Effector CD4-positive, alpha-beta T cell (primary cell): Measurements from ENCODE around the gene BNIP1.

Experiments used
- DNase-seq: peaks from one replicate; pipeline ENCODE4 v3.0.0-alpha.2; 2020

The BNIP1 gene

DNA sequence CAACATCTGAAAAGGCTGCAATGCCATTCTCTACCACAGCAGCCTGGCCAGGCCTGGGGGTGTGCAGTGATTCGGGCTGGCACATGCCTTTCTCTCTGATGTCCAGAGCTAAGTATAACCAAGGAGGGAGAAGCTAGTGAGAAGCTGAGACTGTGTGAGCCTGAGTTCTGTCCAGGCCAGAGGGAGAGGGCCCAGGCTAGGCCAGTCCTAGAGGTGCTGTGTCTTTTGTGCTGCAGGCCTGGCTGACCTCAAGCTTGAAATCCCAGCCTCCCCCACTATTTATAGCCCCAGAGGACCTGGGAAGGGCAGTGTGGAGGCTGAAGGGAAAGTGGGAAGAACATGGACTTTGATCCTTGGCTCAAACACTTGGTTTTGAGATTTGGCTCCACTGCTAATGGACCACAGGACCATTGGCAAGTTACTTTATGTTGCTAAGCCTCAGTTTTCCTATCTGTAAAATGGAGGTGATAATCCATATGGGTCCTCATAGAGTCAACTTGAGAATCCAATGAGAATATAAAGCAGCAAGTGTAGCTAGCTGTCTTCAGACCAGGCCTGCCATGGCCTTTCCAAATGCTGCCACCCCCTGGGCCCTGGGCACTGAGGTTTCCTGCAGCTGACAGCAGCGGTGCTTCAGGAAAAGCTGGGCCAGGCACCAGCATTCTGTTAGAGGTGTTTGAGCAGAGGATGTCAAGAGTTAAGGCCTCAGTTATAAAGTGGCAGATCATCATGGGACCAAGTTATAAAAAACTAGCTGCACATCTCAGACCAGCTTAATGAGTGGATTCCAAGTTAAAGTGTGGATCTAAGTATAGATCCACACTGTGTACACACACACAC lies 21.1 kb downstream of the BNIP1 start:
- no peak for DNase-seq

- no peak for DNase-seq
Observed at GRCh38 chr5:173172166-173172565, 27.8 kb downstream of the BNIP1 start.

- no peak for DNase-seq
Observed at GRCh38 chr5:173175523-173175922, 31.2 kb downstream of the BNIP1 start.

DNA sequence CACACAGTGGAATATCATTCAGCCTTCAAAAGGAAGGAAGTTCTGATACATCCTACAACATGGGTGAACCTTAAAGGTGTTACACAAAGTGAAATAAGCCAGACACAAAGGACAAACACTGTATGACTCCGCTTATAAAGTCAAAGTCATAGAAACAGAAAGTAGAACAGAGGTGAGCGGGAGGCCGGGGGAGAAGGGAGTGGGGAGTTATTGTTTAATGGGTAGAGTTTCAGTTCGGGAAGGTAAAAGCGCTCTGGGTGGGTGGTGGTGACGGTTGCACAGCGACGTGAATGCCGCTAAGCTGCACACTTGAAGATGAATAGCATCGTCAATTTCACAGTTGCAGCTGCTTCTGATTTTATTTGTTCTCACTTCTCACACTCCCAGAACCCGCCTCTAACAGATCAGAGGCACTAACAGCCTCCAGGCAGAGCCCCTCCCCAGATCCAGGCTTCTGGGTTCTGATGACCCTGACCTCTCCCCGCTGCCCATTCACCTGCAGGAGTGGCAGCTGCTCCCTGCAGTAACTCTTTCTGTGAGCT lies 34.1 kb downstream of the BNIP1 start:
- DNase-seq: no peak

- no peak for DNase-seq
Observed at GRCh38 chr5:173180331-173180730, 36.0 kb downstream of the BNIP1 start.

DNA sequence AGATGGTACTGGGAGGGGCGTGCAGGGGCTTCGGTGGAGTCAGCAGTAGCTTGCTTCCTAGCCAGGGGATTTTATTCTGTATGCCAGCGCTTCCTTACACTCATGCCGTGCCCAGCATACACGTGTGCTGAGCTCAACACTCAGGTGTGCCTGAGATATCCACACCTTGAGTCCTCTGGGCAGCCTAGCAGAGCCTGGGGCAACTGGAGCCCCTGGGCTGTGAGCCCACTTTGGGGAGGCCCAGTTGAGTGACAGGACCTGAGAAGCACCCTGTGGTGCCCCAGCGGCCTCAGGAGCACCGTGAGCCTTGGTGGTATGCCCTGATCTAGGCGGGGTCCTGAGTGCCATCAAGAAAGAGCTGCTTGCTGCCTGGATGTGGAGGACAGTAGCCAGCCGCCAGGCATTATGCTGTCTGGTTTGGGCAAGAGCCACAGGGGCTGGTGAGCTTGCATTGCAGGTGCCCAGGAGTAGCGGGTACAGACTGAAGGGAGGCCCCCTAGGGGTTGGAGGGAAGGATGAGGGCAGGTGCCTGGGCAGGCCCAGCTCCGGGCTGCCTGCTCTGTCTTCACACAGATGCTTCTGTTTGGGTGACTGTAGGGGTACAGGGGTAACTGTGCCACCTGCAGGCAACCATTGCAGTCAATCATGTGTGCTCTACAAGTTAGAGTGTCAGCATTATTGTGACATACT lies 42.9 kb downstream of the BNIP1 start:
- no peak for DNase-seq

DNA sequence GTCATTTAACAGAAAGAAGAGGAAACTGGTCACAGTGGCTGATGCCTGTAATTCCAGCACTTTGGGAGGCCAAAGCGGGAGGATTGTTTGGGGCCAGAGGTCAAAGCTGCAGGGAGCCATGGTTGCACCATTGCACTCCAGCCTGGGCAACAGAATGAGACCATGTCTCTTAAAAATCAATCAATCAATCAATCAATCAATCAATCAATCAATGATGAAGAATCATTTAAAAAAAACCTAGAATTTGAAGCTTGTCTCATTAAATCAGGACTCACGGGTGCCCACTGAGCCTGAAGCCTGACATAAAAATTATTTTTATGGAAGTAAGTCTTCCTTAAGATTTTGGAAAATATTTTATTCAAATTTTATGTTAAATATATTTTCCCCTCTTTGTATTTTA lies 43.9 kb downstream of the BNIP1 start:
- no peak for DNase-seq

DNA sequence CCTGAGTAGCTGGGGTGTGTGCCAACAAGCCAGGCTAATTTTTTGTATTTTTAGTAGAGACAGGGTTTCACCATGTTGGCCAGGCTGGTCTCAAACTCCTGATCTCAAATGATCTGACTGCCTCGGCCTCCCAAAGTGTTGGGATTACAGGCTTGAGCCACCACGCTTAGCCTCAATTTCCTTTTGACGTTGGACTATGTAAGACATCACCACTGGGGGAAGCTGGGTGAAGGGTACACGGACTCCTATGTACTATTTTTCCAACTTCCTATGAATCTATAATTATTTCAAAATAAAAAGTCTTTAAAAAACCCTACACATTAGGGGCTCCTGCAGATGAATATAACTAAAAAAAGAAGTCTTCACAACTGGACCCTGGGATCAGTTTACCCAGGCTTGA lies 46.7 kb downstream of the BNIP1 start:
- no peak for DNase-seq

DNA sequence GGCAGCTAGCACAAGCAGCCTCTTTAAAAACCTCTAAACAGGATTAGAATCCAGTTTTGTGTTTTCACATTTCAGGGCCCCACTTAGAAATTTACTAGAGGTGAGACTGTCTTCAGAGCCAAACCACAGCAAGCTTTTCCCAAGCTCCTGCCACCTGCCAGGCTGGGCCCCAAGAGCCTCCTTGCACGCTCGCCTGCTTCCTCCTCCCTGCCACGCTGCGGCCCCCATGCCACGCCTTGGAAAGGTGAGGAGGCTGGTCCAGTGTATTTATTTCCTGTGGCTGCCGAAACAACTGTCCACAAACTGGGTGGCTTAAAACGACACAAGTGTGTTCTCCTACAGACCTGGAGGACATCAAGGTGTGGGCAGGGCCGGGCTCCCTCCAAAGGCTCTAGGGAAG lies 47.2 kb downstream of the BNIP1 start:
- DNase-seq: no peak

DNA sequence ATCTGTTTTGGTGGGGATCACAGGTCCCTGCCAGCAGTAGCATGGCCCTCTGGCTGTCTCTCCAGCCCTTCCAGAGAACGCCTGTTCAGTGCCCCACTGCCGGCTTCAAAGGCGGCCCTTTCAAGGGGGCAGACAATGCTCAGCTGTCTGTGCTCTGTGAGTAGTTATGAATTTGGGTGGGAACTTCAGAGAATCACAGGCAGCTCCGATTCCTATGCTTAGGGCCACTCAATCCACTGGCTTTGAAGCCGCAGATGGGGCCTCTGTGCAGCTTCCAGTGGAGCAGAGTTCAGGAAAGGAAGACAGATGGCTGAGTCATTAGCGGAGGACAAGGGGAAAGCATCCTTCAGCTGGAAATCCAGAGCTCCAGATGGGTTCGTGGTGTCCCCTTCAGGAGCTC lies 48.2 kb downstream of the BNIP1 start:
- no peak for DNase-seq

DNA sequence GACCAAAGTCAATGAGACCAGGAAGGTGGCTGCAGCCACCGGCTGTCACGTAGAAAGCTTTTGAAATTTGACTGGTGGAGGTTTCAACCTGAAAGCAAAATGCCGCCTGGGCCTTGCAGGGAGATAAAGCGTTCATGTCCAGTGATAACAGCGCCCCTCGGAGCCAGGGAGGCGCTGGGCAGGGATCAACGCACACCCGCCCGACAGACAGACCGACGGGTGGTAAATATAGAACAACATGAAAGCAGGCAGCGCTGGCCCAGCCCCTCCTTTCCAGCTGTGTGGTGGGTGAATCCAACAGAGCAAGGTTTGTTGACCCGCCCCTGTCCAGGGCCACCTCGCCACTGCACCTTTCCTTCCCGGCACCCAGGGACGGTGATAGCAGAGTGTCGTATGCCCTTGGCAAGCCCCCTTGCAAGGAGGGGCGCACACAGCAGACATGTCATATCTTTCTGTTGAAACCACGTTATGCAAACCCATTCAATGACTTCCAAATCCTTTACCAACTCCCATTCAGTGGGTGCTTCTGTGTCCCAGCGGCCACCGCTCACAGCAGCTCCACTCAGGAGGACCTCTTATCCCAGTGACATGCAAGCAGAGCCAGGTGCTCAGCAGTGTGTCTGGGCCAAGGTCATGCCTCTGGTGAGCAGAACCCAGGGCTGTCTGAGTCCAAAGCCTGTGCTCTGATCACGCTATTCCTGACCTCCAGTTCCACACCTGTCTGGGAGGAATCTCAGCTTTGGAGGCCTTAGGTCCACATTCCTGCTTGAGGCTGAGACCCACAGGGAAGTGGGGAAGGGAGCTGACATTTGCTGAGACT lies 52.0 kb downstream of the BNIP1 start:
- DNase-seq: no peak

GRCh38 chr5:173197375-173197891 lies 53.1 kb downstream of the BNIP1 start:
- DNase-seq: no peak

DNA sequence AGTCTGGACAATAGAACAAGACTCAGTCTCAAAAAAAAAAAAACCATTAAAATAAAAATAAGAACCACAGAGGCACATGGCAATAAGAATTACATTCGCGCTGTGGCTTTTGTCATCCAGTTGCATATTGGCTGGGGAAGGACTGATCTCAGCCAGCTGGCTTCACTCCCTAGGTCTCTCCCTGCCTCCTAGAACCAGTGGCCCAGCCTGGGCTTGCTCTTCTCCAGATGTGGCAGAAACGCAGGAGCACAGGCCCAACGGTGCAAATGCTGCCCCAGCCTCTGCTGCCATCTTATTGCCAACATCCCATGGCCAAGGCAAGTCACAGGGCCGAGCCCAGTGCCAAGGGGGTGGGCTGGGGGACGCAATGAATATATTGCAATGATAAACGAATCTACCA lies 53.7 kb downstream of the BNIP1 start:
- no peak for DNase-seq

GRCh38 chr5:173200356-173200755 lies 56.0 kb downstream of the BNIP1 start:
- no peak for DNase-seq

- no peak for DNase-seq
Observed at GRCh38 chr5:173201636-173202265, 57.4 kb downstream of the BNIP1 start.

DNA sequence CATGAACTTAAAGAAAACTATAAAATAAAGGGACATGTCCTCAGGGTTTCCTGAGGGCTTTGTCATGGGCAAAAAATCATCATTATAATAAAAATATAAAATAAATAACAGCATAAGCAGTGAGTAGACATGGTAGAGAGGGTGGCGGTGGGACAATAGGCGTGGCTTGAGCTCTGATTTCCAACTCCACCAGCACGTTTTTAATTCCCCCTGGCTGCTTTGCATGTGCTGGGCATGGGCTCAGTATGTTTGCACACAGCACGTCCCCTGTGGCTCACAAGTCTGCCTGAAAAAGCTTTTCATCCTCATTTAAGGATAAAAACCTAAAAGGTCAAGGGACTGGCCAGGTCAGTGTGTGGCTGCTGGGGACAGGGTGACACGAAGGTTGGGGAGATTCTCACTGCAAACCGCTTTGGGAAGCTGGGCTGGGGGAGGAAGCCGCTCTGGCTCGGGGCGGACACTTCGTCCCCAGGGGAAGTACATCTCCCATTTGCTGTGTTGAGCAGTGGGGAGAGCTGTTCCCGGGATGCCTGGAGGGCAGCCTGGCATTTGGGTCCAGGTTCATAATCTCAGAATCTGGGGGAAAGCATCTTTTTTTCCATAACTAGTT lies 58.0 kb downstream of the BNIP1 start:
- DNase-seq: no peak

GRCh38 chr5:173204185-173204979 lies 60.1 kb downstream of the BNIP1 start:
- DNase-seq: no peak

GRCh38 chr5:173205916-173206315 lies 61.6 kb downstream of the BNIP1 start:
- no peak for DNase-seq

DNA sequence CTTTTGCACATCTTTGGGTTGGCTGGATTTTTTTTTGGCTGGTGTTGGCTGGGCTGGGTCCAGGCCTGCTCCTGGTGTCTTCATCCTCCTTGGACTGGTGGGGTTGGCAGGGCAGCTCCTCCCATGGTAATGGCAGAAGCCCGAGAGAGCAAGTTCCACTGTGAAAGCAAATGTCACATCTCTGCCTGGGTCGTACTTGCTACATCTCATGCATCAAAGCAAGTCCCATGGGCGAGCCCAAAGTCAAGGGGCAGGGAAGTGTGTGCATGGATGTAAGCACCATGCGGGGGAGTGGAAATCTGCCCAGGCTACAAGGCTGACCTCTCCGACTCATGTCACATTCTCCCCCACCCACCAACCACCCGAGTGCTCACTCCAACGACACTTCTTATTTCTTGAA lies 64.0 kb downstream of the BNIP1 start:
- no peak for DNase-seq

DNA sequence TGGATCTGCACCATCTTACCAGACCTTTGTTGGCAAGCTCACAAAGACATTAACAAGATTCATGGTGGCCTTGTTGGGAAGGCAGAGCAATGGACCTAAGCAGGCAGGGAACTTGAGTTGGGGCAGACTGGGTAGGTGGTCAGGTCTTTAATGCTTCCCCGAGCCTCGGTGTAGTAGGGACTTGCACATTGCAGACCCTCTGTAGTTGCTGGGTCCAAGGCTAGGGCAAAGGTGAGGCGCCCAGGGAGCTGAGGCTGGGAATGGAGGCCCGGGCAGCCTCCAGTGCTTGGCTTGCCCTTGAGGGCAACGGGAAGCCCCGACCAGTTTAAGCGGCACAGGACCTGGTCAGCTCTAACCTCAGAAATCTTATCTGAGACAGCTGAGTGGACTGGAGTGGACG lies 66.5 kb downstream of the BNIP1 start:
- no peak for DNase-seq

GRCh38 chr5:173211284-173211683 lies 67.0 kb downstream of the BNIP1 start:
- no peak for DNase-seq
